OCI-LY7 (cell line): Measurements from ENCODE around the gene CYP39A1. TPM values are rescaled to one million over a fixed set of nuclear protein-coding genes. Genes with fewer than 3 reads are reported as not detected.

Source experiments
- BruUV-seq: library from RNA; stranded (reverse); fragments of 400-500 nt; replicated peaks from 2 replicates; lab custom pipeline; 2021; lab: Mats Ljungman, UMichigan
- CTCF ChIA-PET: fragments of 300-600 bp; sonication (Branson Sonifier 250); formaldehyde crosslinking; loops from one replicate; lab custom pipeline; 2022; ENCODE audit warnings: antibody characterized with exemption; ENCODE audit not compliant: unreplicated experiment; lab: Charles Lee
- POLR2A ChIA-PET: fragments of 300-600 bp; sonication (Branson Sonifier 250); formaldehyde crosslinking; loops from one replicate; lab custom pipeline; 2022; ENCODE audit warnings: antibody characterized with exemption; lab: Charles Lee
- DNase-seq: peaks from one replicate; pipeline ENCODE4 v3.0.0-alpha.2; 2015; ENCODE audit warnings: low spot score
- H2AFZ ChIP-seq: fragments of 200-600 bp; sonication (generic), shearing (Covaris generic); 2 replicates; pipeline ENCODE4 v1.6.1; 2014; ENCODE audit warnings: mild to moderate bottlenecking, antibody characterized with exemption, low read length, moderate library complexity
- H3K27ac ChIP-seq: fragments of 200-600 bp; sonication (generic); 2 replicates; pipeline ENCODE4 v1.5.1; 2014; ENCODE audit warnings: mixed run types, low read depth, mild to moderate bottlenecking, moderate library complexity, low read length, inconsistent platforms; ENCODE audit not compliant: poor library complexity, severe bottlenecking
- H3K36me3 ChIP-seq: fragments of 200-600 bp; sonication (generic); 2 replicates; pipeline ENCODE4 v1.6.1; 2014; ENCODE audit warnings: mild to moderate bottlenecking, antibody characterized with exemption, low read length, moderate library complexity, mixed read lengths; ENCODE audit not compliant: insufficient read depth
- H3K4me1 ChIP-seq: fragments of 200-600 bp; sonication (generic); 2 replicates; pipeline ENCODE4 v1.5.1; 2014; ENCODE audit warnings: mild to moderate bottlenecking, low read length; ENCODE audit not compliant: insufficient read depth, poor library complexity, severe bottlenecking
- H3K4me2 ChIP-seq: fragments of 200-600 bp; sonication (generic); 2 replicates; pipeline ENCODE4 v1.6.1; 2014; ENCODE audit warnings: mild to moderate bottlenecking, low read length
- H3K4me3 ChIP-seq: fragments of 200-600 bp; sonication (generic); 2 replicates; pipeline ENCODE4 v1.5.1; 2014; ENCODE audit warnings: mild to moderate bottlenecking, low read depth, low read length; ENCODE audit not compliant: poor library complexity, severe bottlenecking
- H3K79me2 ChIP-seq: fragments of 200-600 bp; sonication (generic); 2 replicates; pipeline ENCODE4 v1.6.1; 2016; ENCODE audit warnings: low read depth, mild to moderate bottlenecking, low read length, moderate library complexity, mixed read lengths; ENCODE audit not compliant: insufficient read depth
- H3K9me2 ChIP-seq: fragments of 200-600 bp; sonication (generic); 2 replicates; pipeline ENCODE4 v1.6.1; 2016; ENCODE audit warnings: mild to moderate bottlenecking, low read length, mixed read lengths; ENCODE audit not compliant: insufficient read depth
- H3K9me3 ChIP-seq: fragments of 200-600 bp; sonication (generic); 2 replicates; pipeline ENCODE4 v1.6.1; 2014; ENCODE audit warnings: mild to moderate bottlenecking, mixed run types, low read length, mixed read lengths
- H4K20me1 ChIP-seq: fragments of 200-600 bp; sonication (generic); 2 replicates; pipeline ENCODE4 v1.6.1; 2014; ENCODE audit warnings: mild to moderate bottlenecking, antibody characterized with exemption, low read length, moderate library complexity, mixed read lengths; ENCODE audit not compliant: insufficient read depth
- CTCF ChIP-seq: fragments of 200-600 bp; sonication (generic); conservative IDR thresholded peaks from 2 replicates; pipeline ENCODE4 v1.5.1; 2014; ENCODE audit warnings: mild to moderate bottlenecking, antibody characterized with exemption, low read length, moderate library complexity, mixed read lengths
- EZH2phosphoT487 ChIP-seq: fragments of 200-600 bp; sonication (generic); IDR thresholded peaks from 2 replicates; pipeline ENCODE4 v1.6.1; 2018; ENCODE audit warnings: low read depth, borderline replicate concordance, mild to moderate bottlenecking, mixed run types, antibody characterized with exemption, low read length, moderate library complexity, mixed read lengths
- intact Hi-C: fragments of 100-400 bp; cut with micrococcal nuclease; formaldehyde crosslinking; loops from one replicate; pipeline ENCODE4 v1.10.0; 2022; ENCODE audit not compliant: unreplicated experiment
- total RNA-seq, 2 experiments: library from RNA; depleted of rRNA in 1 of 2; stranded (reverse); fragments of >200 nt in 1 of 2; shearing (Covaris generic) in 1 of 2; gene quantifications; 2 replicates each; pipeline ENCODE4 v1.2.3, GENCODE V29; 2014 to 2022

The CYP39A1 gene
- total RNA-seq, 2 experiments from 2014 or later = 13.4 to 24.5 TPM

- no peaks in the 10 kb centered on the region for H3K4me1 ChIP-seq
- no peaks in the 10 kb centered on the region for H3K9me2 ChIP-seq
- BruUV-seq = no TSS peak
- H3K79me2 ChIP-seq = no peaks in the 10 kb centered on the region
- CTCF ChIA-PET = no interaction called here
- no peak for TF ChIP-seq EZH2phosphoT487
- TF ChIP-seq CTCF = no peak
- intact Hi-C loops = no loop called here
- no peak overlapping the region for H2AFZ ChIP-seq
- no peaks in the 10 kb centered on the region for H3K9me3 ChIP-seq
- DNase-seq = peak; percentile 12
- no peak overlapping the region for H3K4me2 ChIP-seq
- no peaks in the 10 kb centered on the region for H4K20me1 ChIP-seq
- no peak overlapping the region for H3K4me3 ChIP-seq
- no peak overlapping the region for H3K27ac ChIP-seq
- POLR2A ChIA-PET = interaction anchor here (0.5 to 1.8 kb wide), 12 partner anchors 9 to 989 kb away, joined by 3 to 5 read pairs (median 3); partner anchors contain the start of gene ENPP4
- peaks cover 60% of the 10 kb centered on the region for H3K36me3 ChIP-seq
Measured at GRCh38 chr6:46605091-46605797, 47.4 kb downstream of the CYP39A1 start.

- Histone ChIP-seq H3K4me2 (no peak overlapping the region), H3K36me3 (peaks cover 85% of the 10 kb centered on the region), H2AFZ (no peak overlapping the region), H3K79me2 (no peaks in the 10 kb centered on the region), H3K27ac (no peak overlapping the region), H3K4me1 (no peaks in the 10 kb centered on the region), H3K9me2 (no peaks in the 10 kb centered on the region), H4K20me1 (no peaks in the 10 kb centered on the region), H3K9me3 (peaks cover 15% of the 10 kb centered on the region; the same call in 1 of the 2 replicates), H3K4me3 (no peak overlapping the region)
- intact Hi-C loops = no loop called here
- POLR2A ChIA-PET = interaction anchor here (0.6 kb wide), 1 partner anchor 66 kb away, joined by 4 read pairs; no protein-coding TSS in a partner anchor
- no TSS peak for BruUV-seq
- CTCF ChIA-PET = no interaction called here
- TF ChIP-seq CTCF (no peak), EZH2phosphoT487 (no peak)
- DNase-seq = no peak
Measured at GRCh38 chr6:46598215-46598614, 54.4 kb downstream of the CYP39A1 start.

GRCh38 chr6:46592740-46593139 is 59.9 kb downstream of the CYP39A1 start:
- Histone ChIP-seq H3K4me1 (no peaks in the 10 kb centered on the region), H4K20me1 (no peaks in the 10 kb centered on the region), H2AFZ (no peak overlapping the region), H3K27ac (no peak overlapping the region), H3K79me2 (no peaks in the 10 kb centered on the region), H3K4me3 (no peak overlapping the region), H3K9me2 (no peaks in the 10 kb centered on the region), H3K36me3 (peaks cover 57% of the 10 kb centered on the region), H3K4me2 (no peak overlapping the region), H3K9me3 (peaks cover 15% of the 10 kb centered on the region; the same call in 1 of the 2 replicates)
- CTCF ChIA-PET = no interaction called here
- POLR2A ChIA-PET = no interaction called here
- intact Hi-C loops = no loop called here
- BruUV-seq = no TSS peak
- TF ChIP-seq EZH2phosphoT487 (no peak), CTCF (no peak)
- no peak for DNase-seq
